KMS-11 (cell line): ENCODE data around the gene HSP90AB1.

Experiments used
- H2AFZ ChIP-seq: fragments of 200-600 bp; sonication (generic); 2 replicates; pipeline ENCODE4 v1.6.1; 2016; ENCODE audit warnings: antibody characterized with exemption, mixed run types, low read depth
- H3K27ac ChIP-seq: fragments of 200-600 bp; sonication (generic); 2 replicates; pipeline ENCODE4 v1.6.1; 2016; ENCODE audit warnings: mild to moderate bottlenecking, mixed run types
- H3K27me3 ChIP-seq: fragments of 200-600 bp; sonication (generic); 2 replicates; pipeline ENCODE4 v1.6.1; 2017; ENCODE audit warnings: mild to moderate bottlenecking, low read depth, mixed run types, moderate library complexity; ENCODE audit not compliant: insufficient read depth
- H3K36me3 ChIP-seq: fragments of 200-600 bp; sonication (generic); 2 replicates; pipeline ENCODE4 v1.6.1; 2017; ENCODE audit warnings: mild to moderate bottlenecking, mixed run types; ENCODE audit not compliant: insufficient read depth
- H3K4me1 ChIP-seq: fragments of 200-600 bp; sonication (generic); 2 replicates; pipeline ENCODE4 v1.6.1; 2016; ENCODE audit warnings: mild to moderate bottlenecking, low read depth, mixed run types; ENCODE audit not compliant: poor library complexity, severe bottlenecking
- H3K4me2 ChIP-seq: fragments of 200-600 bp; sonication (generic); 2 replicates; pipeline ENCODE4 v1.7.0; 2016; ENCODE audit warnings: mild to moderate bottlenecking, mixed run types
- H3K4me3 ChIP-seq: fragments of 200-600 bp; sonication (generic); IDR thresholded peaks from 2 replicates; pipeline ENCODE4 v1.6.1; 2017; ENCODE audit warnings: low read depth, low read length, mixed read lengths; ENCODE audit not compliant: insufficient read depth
- H3K79me2 ChIP-seq: fragments of 200-600 bp; sonication (generic); 2 replicates; pipeline ENCODE4 v1.6.1; 2016; ENCODE audit warnings: low read depth, mixed run types; ENCODE audit not compliant: insufficient read depth
- H3K9ac ChIP-seq: fragments of 200-600 bp; sonication (generic); 2 replicates; pipeline ENCODE4 v1.6.1; 2016; ENCODE audit warnings: mild to moderate bottlenecking, mixed run types
- H4K20me1 ChIP-seq: fragments of 200-600 bp; sonication (generic); 2 replicates; pipeline ENCODE4 v1.6.1; 2016; ENCODE audit warnings: mild to moderate bottlenecking, mixed run types; ENCODE audit not compliant: insufficient read depth
- CTCF ChIP-seq: fragments of 200-600 bp; sonication (generic); conservative IDR thresholded peaks from 2 replicates; pipeline ENCODE4 v1.6.1; 2017; ENCODE audit warnings: low read depth, mild to moderate bottlenecking, antibody characterized with exemption, low read length, moderate library complexity, mixed read lengths

The HSP90AB1 gene

GRCh38 chr6:44201638-44202303 lies 45.1 kb upstream of the HSP90AB1 start:
- no peak overlapping the region for H2AFZ ChIP-seq
- no peak overlapping the region for H3K9ac ChIP-seq
- H3K27me3 ChIP-seq = no peaks in the 10 kb centered on the region
- H3K4me2 ChIP-seq = no peak overlapping the region
- no peaks in the 10 kb centered on the region for H3K79me2 ChIP-seq
- H3K4me1 ChIP-seq = no peaks in the 10 kb centered on the region
- H3K4me3 ChIP-seq = no peak overlapping the region
- H3K27ac ChIP-seq = no peak overlapping the region
- no peak for TF ChIP-seq CTCF
- H4K20me1 ChIP-seq = no peaks in the 10 kb centered on the region
- H3K36me3 ChIP-seq = no peaks in the 10 kb centered on the region

GRCh38 chr6:44202332-44202971 lies 44.4 kb upstream of the HSP90AB1 start:
- H3K4me1 ChIP-seq = no peaks in the 10 kb centered on the region
- TF ChIP-seq CTCF = no peak
- no peak overlapping the region for H2AFZ ChIP-seq
- H3K4me3 ChIP-seq = no peak overlapping the region
- no peaks in the 10 kb centered on the region for H3K27me3 ChIP-seq
- H3K36me3 ChIP-seq = no peaks in the 10 kb centered on the region
- no peak overlapping the region for H3K4me2 ChIP-seq
- H4K20me1 ChIP-seq = no peaks in the 10 kb centered on the region
- H3K27ac ChIP-seq = no peak overlapping the region
- H3K9ac ChIP-seq = no peak overlapping the region
- H3K79me2 ChIP-seq = no peaks in the 10 kb centered on the region

GRCh38 chr6:44202972-44203750 lies 43.7 kb upstream of the HSP90AB1 start:
- no peaks in the 10 kb centered on the region for H3K79me2 ChIP-seq
- no peaks in the 10 kb centered on the region for H3K27me3 ChIP-seq
- H3K4me3 ChIP-seq = no peak overlapping the region
- no peak overlapping the region for H3K27ac ChIP-seq
- H3K4me1 ChIP-seq = no peaks in the 10 kb centered on the region
- no peak overlapping the region for H3K4me2 ChIP-seq
- H3K36me3 ChIP-seq = no peaks in the 10 kb centered on the region
- no peaks in the 10 kb centered on the region for H4K20me1 ChIP-seq
- H3K9ac ChIP-seq = no peak overlapping the region
- no peak overlapping the region for H2AFZ ChIP-seq
- no peak for TF ChIP-seq CTCF

GRCh38 chr6:44203955-44204354 lies 42.9 kb upstream of the HSP90AB1 start:
- H3K9ac ChIP-seq = no peak overlapping the region
- H3K79me2 ChIP-seq = no peaks in the 10 kb centered on the region
- no peak overlapping the region for H3K4me2 ChIP-seq
- H2AFZ ChIP-seq = no peak overlapping the region
- H4K20me1 ChIP-seq = no peaks in the 10 kb centered on the region
- no peaks in the 10 kb centered on the region for H3K36me3 ChIP-seq
- TF ChIP-seq CTCF = no peak
- H3K4me3 ChIP-seq = no peak overlapping the region
- H3K4me1 ChIP-seq = no peaks in the 10 kb centered on the region
- H3K27me3 ChIP-seq = no peaks in the 10 kb centered on the region
- no peak overlapping the region for H3K27ac ChIP-seq
